ENCODE results near the gene MRTFA.

MRTFA gene

DNA sequence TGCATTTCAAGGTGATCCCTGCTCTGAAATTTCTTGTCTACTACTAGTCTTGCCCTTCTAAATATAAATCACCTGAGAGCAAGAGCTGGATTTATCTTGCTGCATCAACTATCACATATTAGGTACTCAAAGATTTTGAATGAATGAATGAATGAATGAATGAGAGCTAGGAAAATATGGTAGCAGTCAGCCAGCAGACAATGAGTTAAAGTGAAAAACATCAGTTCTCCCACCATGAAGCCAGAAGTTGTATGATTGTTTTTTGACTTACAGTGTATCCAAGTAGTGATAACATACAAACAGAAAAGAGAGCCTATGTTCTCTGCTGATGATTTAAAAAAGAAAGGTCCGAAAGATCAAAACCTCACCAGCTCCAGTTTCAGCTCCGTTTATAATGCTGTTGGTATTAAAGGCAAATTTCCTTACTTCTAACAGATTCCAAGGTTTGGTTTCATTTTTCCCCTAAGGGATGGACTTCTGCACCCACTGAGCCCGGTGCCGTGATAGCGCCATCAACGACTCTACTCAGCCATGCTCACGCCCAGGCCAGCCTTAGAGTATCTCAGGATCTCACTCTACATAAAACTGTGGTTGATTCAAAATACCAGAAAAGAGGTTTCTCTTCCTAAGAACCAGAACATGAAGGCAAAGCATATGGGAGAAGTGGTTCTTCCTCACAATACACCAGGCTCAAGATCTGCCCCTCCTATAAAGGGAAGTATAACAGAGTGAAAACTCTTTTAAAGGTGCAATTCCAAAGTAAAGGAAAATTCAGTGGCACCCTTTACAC, 174.1 kb downstream of the MRTFA start:
- Histone ChIP-seq H3K4me3 (replicated peaks; ENCODE audit: low read depth, low read length) (peak overlapping the region; percentile 71), H3K27me3 (replicated peaks; ENCODE audit: control insufficient read depth, insufficient read depth, low read length) (no peaks in the 10 kb centered on the region), H3K36me3 (ENCODE audit: control insufficient read depth, insufficient read depth, low read length) (peaks cover 6% of the 10 kb centered on the region)
- no peak for DNase-seq (ENCODE audit: extremely low read depth, insufficient read length)
- TF ChIP-seq, protein P1, sequence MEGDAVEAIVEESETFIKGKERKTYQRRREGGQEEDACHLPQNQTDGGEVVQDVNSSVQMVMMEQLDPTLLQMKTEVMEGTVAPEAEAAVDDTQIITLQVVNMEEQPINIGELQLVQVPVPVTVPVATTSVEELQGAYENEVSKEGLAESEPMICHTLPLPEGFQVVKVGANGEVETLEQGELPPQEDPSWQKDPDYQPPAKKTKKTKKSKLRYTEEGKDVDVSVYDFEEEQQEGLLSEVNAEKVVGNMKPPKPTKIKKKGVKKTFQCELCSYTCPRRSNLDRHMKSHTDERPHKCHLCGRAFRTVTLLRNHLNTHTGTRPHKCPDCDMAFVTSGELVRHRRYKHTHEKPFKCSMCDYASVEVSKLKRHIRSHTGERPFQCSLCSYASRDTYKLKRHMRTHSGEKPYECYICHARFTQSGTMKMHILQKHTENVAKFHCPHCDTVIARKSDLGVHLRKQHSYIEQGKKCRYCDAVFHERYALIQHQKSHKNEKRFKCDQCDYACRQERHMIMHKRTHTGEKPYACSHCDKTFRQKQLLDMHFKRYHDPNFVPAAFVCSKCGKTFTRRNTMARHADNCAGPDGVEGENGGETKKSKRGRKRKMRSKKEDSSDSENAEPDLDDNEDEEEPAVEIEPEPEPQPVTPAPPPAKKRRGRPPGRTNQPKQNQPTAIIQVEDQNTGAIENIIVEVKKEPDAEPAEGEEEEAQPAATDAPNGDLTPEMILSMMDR (IDR thresholded peaks at IDR 0.05; ENCODE audit: insufficient read depth, low read length, poor library complexity, severe bottlenecking) = no peak

DNA sequence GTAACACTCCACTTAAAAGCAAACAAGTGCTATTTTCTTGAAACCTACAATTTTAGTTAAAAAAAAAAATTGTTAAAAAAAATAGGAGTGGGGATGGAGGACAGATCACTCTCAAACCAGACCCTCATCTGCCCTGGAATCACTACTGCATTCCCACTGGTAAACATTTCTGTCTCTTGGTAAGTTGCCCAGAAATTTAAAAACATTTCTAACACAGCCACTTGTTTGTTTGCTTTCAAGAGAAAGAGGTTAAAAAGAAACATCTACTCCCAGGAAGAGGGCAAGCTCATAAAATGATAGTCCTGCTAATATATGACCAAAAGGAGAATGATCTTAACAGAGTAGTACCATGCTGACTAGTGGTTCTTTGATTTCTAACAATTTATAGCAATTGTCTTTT, 182.8 kb downstream of the MRTFA start:
- DNase-seq (ENCODE audit: extremely low read depth, insufficient read length) = no peak
- peaks cover 2% of the 10 kb centered on the region for H3K36me3 ChIP-seq (ENCODE audit: control insufficient read depth, insufficient read depth, low read length)
- TF ChIP-seq, protein P1 (IDR thresholded peaks at IDR 0.05; ENCODE audit: insufficient read depth, low read length, poor library complexity, severe bottlenecking) = no peak
- no peak overlapping the region for H3K4me3 ChIP-seq (replicated peaks; ENCODE audit: low read depth, low read length)
- H3K27me3 ChIP-seq (replicated peaks; ENCODE audit: control insufficient read depth, insufficient read depth, low read length) = no peaks in the 10 kb centered on the region

DNA sequence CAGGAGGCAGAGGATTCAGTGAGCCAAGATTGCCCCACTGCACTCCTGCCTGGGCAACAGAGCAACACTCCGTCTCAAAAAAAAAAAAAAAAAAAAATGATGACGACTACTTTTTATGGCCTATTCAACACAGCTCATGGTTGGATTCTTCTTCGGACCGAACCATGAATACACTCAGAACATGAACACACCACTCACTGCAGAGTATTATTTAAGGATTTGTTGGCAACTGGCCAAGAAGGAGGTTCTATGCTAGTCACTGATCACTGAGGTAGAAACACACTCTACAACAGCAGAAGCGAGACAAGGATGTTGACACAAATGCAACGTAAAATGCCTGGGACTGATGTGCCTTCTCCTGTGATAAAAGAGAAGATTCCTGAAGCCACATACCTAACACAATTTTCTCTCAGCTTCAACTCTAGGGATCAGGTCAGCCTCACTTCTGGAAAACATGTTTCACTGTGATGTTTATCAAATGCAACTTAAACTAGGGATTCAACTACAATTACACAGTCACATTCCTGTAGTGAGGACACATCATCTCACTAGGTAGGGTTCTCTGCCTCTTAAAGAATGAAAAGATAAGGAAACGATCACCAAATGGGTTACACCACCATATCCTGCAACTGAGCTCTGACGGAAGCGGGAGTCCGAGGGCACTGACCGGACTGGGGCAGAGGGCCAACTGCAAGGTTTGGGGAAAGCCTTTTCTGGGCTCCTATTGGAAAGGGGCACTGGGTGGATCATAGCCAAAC, 183.6 kb downstream of the MRTFA start:
- TF ChIP-seq, protein P1 (IDR thresholded peaks at IDR 0.05; ENCODE audit: insufficient read depth, low read length, poor library complexity, severe bottlenecking) = no peak
- Histone ChIP-seq H3K36me3 (ENCODE audit: control insufficient read depth, insufficient read depth, low read length) (peaks cover 2% of the 10 kb centered on the region), H3K4me3 (replicated peaks; ENCODE audit: low read depth, low read length) (no peak overlapping the region), H3K27me3 (replicated peaks; ENCODE audit: control insufficient read depth, insufficient read depth, low read length) (no peaks in the 10 kb centered on the region)
- no peak for DNase-seq (ENCODE audit: extremely low read depth, insufficient read length)

DNA sequence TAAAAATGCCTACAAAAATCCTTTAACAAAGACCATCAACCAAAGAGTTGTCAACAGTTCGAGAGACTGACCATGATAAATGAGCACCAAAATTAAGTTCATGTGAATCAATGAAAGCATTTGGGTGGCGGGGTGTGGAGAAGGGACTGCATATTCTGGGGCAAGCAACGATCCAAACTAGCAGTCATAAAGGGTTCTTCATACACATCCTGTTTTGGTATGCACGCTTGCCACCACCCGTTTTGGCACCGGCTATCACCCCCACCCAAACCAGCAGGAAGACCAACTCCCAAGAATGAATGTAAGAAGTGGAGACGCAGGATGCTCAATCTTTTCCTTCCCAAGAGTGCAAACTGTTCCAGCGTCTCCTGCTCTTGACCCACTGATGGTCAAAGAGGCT, 185.3 kb downstream of the MRTFA start:
- DNase-seq (ENCODE audit: extremely low read depth, insufficient read length) = no peak
- Histone ChIP-seq H3K4me3 (replicated peaks; ENCODE audit: low read depth, low read length) (no peak overlapping the region), H3K36me3 (ENCODE audit: control insufficient read depth, insufficient read depth, low read length) (peaks cover 2% of the 10 kb centered on the region), H3K27me3 (replicated peaks; ENCODE audit: control insufficient read depth, insufficient read depth, low read length) (no peaks in the 10 kb centered on the region)
- TF ChIP-seq, protein P1 (IDR thresholded peaks at IDR 0.05; ENCODE audit: insufficient read depth, low read length, poor library complexity, severe bottlenecking) = no peak

DNA sequence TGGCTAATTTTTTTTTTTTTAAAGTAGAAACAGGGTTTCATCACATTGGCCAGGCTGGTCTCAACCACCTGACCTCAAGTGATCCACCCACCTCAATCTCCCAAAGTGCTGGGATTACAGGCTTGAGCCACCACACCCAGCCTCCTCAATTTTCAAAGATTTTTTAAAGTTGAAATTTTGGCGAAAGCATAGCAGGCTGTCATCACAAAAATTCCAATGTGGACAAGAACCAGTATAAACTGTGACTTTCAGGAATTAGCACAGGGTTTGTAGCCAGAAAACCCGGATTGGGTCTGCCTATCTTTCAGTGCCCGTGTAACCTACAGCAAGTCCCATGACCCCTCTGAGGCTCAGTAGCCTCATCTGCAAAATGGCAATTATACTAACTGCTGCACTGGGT, 185.9 kb downstream of the MRTFA start:
- TF ChIP-seq, protein P1 (IDR thresholded peaks at IDR 0.05; ENCODE audit: insufficient read depth, low read length, poor library complexity, severe bottlenecking) = no peak
- H3K4me3 ChIP-seq (replicated peaks; ENCODE audit: low read depth, low read length) = no peak overlapping the region
- H3K36me3 ChIP-seq (ENCODE audit: control insufficient read depth, insufficient read depth, low read length) = peaks cover 2% of the 10 kb centered on the region
- no peaks in the 10 kb centered on the region for H3K27me3 ChIP-seq (replicated peaks; ENCODE audit: control insufficient read depth, insufficient read depth, low read length)
- no peak for DNase-seq (ENCODE audit: extremely low read depth, insufficient read length)

Measured in GM06990 (cell line).